ENCODE results near the gene IGFBP7. TPM values are rescaled to one million over a fixed set of nuclear protein-coding genes. Genes with fewer than 3 reads are reported as not detected.
A peak's percentile ranks its signal among the peaks of the same experiment; 100 is the strongest.

Gene IGFBP7
- polyA plus RNA-seq, 1 experiment = 2,028 TPM

GRCh38 chr4:57081651-57082621 lies 28.2 kb downstream of the IGFBP7 start:
- Histone ChIP-seq H3K27me3 (ENCODE audit: control insufficient read depth, insufficient read depth, low read length) (no peaks in the 10 kb centered on the region), H3K4me3 (ENCODE audit: low read depth, low read length) (no peak overlapping the region), H3K36me3 (ENCODE audit: control insufficient read depth, insufficient read depth, low read length) (peaks cover 5% of the 10 kb centered on the region; the same call in 1 of the 2 replicates)
- ChIA-PET CTCF (interaction anchor here (0.8 to 2.3 kb wide), 7 partner anchors 10 to 81 kb away, joined by 3 to 9 read pairs (median 3); no protein-coding TSS in a partner anchor), POLR2A (interaction anchor here (0.5 to 0.8 kb wide), 4 partner anchors 17 to 238 kb away, joined by 3 to 9 read pairs (median 4); no protein-coding TSS in a partner anchor)
- TF ChIP-seq CTCF (IDR thresholded peaks at IDR 0.05; ENCODE audit: insufficient read depth, low read depth, low read length) = no peak
- no peak for DNase-seq (ENCODE audit: low read depth)

- peak; percentile 99 for DNase-seq (ENCODE audit: low read depth)
- Histone ChIP-seq H3K36me3 (ENCODE audit: control insufficient read depth, insufficient read depth, low read length) (peaks cover 5% of the 10 kb centered on the region; the same call in 1 of the 2 replicates), H3K4me3 (ENCODE audit: low read depth, low read length) (no peak overlapping the region), H3K27me3 (ENCODE audit: control insufficient read depth, insufficient read depth, low read length) (no peaks in the 10 kb centered on the region)
- POLR2A ChIA-PET = interaction anchor here (0.5 to 0.8 kb wide), 5 partner anchors 9 to 239 kb away, joined by 3 to 9 read pairs (median 3); no protein-coding TSS in a partner anchor
- CTCF ChIA-PET = interaction anchor here (0.8 to 2.3 kb wide), 3 partner anchors 11 to 82 kb away, joined by 3 to 9 read pairs (median 5); no protein-coding TSS in a partner anchor
- 0 out of 2 replicates have a peak, but pooled peaks have one; percentile 7 for TF ChIP-seq CTCF (IDR thresholded peaks at IDR 0.05; ENCODE audit: insufficient read depth, low read depth, low read length)
Measured at GRCh38 chr4:57080781-57081650, 29.2 kb downstream of the IGFBP7 start.

GRCh38 chr4:57078685-57079521 lies 31.3 kb downstream of the IGFBP7 start:
- no peak for DNase-seq (ENCODE audit: low read depth)
- no peak for TF ChIP-seq CTCF (IDR thresholded peaks at IDR 0.05; ENCODE audit: insufficient read depth, low read depth, low read length)
- H3K4me3 ChIP-seq (ENCODE audit: low read depth, low read length) = no peak overlapping the region
- CTCF ChIA-PET = interaction anchor here (1.0 to 1.5 kb wide), 2 partner anchors 23 to 38 kb away, joined by 3 read pairs; no protein-coding TSS in a partner anchor
- POLR2A ChIA-PET = interaction anchor here (0.7 kb wide), 1 partner anchor 32 kb away, joined by 4 read pairs; no protein-coding TSS in a partner anchor
- peaks cover 6% of the 10 kb centered on the region; the same call in 1 of the 2 replicates for H3K36me3 ChIP-seq (ENCODE audit: control insufficient read depth, insufficient read depth, low read length)
- no peaks in the 10 kb centered on the region for H3K27me3 ChIP-seq (ENCODE audit: control insufficient read depth, insufficient read depth, low read length)

GRCh38 chr4:57077550-57078343 lies 32.4 kb downstream of the IGFBP7 start:
- Histone ChIP-seq H3K4me3 (ENCODE audit: low read depth, low read length) (no peak overlapping the region), H3K27me3 (ENCODE audit: control insufficient read depth, insufficient read depth, low read length) (no peaks in the 10 kb centered on the region), H3K36me3 (ENCODE audit: control insufficient read depth, insufficient read depth, low read length) (peaks cover 6% of the 10 kb centered on the region; the same call in 1 of the 2 replicates)
- no peak for DNase-seq (ENCODE audit: low read depth)
- TF ChIP-seq CTCF (IDR thresholded peaks at IDR 0.05; ENCODE audit: insufficient read depth, low read depth, low read length) = no peak
- ChIA-PET POLR2A (no interaction called here), CTCF (interaction anchor here (1.0 to 1.5 kb wide), 2 partner anchors 24 to 37 kb away, joined by 3 read pairs; no protein-coding TSS in a partner anchor)
